Stimulated activated CD4-positive, alpha-beta T cell treated with anti-CD3 and anti-CD28 coated beads, TNF-alpha, amount 100 ng/mL, for 48 hours (primary cell): Measurements from ENCODE around the gene KRTAP10-1.

ENCODE experiments used
- DNase-seq, 3 donors: peaks; one replicate each; pipeline ENCODE4 v3.0.0-alpha.2; 2020; ENCODE audit warnings: low read depth in 3 of 3

The KRTAP10-1 gene

GRCh38 chr21:44528634-44528995 lies 11.4 kb downstream of the KRTAP10-1 start:
- no peak for DNase-seq

GRCh38 chr21:44527983-44528633 lies 11.9 kb downstream of the KRTAP10-1 start:
- no peak for DNase-seq

GRCh38 chr21:44527156-44527982 lies 12.6 kb downstream of the KRTAP10-1 start:
- DNase-seq, result no peak

DNA sequence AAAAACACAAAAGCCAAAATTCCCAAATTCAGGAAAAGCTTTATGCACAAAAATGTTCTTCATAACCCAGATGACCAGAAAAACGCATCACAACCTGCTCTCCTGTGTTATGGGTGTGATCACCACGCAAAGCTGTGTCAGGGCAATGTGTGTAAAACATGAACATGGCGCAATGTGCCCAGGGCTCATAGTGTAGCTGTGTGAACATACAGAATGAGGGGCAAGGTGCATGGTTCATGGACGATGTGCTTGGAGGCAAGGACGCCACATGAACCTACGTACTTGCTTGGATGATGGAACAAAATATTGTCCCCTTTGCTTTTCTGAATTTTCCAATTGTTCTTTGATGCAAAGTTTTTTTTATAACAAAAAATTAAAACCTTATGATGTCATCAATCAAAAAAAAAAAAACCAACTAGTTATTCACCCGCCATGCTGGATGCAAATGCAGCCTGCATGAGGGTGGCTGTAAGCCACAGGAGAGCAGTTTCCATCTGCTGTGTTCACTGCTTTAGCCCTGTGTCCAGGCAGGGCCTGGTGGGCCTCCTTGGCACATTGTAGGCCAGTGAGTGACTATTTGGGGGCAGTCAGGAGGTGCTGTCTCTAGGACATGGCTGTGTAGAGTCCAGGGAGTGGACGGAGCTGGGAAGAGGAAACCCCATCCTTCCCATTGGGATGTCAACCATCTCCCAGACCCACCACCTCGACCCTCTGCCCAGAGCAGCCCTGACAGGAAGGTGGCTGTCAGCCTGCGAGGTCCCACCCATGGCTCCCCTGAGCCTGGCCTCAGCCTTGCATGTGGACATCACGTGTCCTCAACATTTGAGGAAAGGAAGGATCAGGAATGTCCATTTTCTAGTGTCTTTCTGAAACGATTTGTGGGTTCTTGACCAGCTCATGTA lies 13.6 kb downstream of the KRTAP10-1 start:
- DNase-seq, result no peak

DNA sequence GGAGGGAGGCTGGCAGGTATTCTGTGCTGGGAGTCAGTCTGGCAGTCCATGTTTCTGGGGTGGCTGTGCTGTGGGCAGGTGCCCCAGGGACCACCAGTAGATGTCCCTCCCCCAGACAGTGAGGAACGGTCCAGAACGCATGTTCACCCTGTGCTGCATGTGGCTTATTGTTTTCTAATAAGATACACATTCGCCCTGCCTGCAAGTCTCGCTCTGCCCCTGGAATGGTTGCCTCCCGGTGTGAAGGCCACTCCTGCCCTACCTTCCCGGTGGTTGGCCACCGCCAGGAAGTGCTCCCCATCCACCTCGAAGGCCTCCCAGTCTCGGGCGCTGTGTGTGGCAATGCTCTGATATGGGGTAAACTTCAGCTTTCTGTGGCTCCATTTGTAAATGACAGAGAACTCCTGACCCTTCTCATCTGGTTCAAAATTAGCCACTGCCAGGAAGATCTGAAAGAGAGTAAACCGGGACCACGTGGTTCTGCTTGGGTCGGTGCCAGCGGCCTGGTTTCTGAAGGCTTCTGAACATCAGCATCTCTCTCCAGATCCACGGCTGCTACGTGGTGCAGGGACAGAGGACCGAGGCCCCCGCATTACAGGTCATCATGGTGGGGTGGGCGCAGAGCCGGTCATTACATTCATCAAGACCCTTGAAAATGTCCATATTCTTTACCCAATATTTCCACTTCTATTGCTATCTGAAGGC lies 14.5 kb downstream of the KRTAP10-1 start:
- no peak for DNase-seq

DNA sequence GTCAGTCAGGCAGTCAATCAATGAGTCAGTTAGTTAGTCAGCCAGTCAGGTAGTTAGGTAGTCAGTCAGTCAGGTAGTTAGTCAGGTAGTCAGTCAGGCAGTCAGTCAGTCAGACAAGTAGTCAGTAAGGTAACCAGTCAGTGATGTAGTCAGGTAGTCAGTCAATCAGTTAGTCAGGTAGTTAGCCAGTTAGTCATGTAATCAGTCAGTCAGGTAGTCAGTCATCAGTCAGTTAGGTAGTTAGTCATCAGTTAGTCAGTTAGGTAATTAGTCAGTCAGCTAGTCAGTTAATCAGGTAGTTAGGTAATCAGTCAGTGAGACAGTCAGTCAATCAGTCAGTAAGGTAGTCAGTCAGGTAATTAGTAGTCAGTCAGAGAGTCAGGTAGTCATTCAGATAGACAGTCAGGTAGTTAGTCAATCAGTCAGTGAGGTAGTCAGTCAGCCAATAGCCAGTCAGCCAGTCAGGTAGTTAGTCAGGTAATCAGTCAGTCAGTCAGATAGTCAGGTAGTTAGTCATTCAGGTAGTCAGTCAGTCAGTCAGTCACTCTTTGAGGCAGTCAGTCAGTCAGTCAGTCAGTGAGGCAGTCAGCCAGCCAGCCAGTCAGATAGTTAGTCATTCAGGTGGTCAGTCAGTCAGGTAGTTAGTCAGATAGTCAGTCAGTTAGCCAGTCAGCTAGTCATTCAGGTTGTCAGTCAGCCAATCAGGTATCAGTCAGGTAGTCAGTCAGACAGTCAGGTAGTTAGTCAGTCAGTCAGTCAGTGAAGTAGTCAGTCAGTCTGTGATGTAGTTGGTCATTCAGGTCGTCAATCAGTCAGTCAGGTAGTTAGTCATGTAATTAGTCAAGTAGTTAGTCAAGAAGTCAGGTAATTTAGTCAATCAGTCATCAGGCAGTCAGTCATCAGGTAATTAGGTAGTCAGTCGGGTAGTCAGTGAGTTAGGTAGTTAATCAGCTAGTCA lies 15.3 kb downstream of the KRTAP10-1 start:
- no peak for DNase-seq

DNA sequence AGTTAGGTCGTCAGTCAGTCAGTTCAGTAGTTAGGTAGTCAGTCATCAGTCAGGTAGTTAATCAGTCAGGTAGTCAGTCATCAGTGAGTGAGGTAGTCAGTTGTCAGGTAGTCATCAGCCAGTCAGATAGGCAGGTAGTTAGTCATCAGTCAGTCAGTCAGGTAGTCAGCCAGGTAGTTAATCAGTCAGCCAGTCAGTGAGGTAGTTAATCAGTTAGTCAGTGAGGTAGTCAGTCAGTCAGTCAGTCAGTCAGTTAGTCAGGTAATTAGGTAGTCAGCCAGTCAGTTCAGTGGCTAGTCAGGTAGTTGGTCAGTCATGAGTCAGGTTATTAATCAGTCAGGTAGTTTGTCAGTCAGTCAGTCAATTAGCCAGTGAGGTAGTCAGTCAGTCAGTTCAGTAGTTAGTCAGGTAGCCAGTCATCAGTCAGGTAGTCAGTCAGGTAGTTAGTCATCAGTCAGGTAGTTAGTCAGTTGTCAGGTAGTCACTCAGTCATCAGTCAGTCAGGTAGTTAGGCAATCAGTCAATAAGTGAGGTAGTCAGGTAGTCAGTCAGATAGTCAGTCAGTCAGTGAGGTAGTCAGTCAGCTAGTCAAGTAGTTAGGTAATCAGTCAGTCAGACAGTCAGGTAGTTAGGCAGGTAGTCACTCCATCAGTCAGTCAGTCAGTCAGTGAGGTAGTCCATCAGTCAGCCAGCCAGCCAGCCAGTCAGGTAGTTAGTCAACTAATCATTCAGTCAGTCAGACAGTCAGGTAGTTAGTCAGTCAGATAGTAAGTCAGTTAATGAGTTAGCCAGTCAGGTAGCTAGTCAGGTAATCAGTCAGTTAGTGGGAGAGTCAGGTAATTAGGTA lies 16.2 kb downstream of the KRTAP10-1 start:
- DNase-seq, result no peak

- no peak for DNase-seq
Observed at GRCh38 chr21:44522753-44523204, 17.2 kb downstream of the KRTAP10-1 start.

DNA sequence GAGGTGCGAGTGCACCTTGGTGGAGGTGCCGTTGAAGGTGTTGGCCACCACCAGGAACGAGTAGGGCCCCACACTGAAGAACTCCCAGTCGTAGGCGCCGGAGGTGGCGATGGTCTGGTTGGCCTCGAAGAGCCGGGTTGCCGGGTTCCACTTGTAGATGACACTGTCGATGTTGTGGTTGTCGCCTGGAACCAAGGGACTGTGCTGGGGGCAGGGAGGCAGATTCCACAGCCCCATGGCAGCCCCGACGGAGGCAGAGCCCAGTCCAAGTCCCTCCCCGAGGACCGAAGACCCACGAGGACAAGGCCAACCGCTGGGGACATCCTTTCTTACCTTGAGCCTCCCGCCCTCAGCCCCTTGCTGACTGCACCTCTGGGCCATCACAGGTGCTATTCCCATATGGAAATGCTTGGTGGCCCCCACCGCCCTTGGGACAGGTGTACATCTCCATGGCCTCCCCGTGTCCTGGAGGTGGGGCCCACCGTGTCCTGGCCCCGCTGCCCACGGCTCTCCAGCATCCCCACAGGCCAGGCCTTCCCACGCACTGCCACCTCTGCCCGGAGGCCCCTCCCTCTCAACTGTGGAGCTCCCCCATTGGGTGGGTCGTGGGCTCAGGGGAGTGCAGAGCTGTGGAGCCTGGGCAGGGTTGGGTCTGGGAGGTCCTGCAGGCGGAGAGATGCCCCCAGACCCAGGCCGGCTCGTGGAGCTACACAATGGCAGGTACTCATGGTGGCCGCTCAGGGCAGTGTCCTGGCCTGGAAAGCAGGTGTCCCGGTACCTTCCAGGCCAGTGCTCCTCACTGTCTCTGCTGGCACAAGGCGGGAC lies 17.9 kb downstream of the KRTAP10-1 start:
- DNase-seq, result no peak

DNA sequence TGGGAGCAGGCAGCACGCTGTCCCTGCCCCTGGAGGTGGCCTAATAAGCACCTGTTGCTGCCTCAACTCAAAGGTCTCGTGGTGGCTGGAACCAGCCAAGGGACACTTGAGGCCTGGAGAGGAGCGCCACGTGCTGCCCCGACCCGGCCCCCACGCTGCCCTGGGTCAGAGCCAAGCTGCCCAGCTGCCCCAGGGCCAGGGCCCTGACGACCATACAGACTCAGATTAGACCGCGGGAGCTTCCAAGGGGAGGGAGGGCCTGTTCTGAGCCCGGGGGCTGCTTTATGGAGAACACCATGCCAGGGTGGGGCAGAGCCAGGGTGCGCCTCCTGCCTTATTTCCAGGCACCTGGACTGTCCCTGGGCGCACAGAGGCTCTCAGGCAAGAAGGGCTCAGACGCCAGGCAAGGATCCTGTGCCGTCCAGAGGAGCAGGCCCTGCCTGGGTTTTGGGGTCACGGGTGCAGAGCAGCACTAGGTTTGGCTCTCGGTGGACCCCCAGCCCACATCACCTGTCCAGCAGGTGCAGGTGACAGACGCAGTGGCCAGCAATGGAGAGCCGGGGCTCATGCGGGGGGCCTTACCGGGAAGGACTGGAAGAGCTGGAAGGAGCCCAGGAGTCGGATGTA lies 18.6 kb downstream of the KRTAP10-1 start:
- no peak for DNase-seq

- DNase-seq, result no peak
Observed at GRCh38 chr21:44520326-44521300, 19.4 kb downstream of the KRTAP10-1 start.

GRCh38 chr21:44519346-44520325 lies 20.4 kb downstream of the KRTAP10-1 start:
- DNase-seq, result no peak

DNA sequence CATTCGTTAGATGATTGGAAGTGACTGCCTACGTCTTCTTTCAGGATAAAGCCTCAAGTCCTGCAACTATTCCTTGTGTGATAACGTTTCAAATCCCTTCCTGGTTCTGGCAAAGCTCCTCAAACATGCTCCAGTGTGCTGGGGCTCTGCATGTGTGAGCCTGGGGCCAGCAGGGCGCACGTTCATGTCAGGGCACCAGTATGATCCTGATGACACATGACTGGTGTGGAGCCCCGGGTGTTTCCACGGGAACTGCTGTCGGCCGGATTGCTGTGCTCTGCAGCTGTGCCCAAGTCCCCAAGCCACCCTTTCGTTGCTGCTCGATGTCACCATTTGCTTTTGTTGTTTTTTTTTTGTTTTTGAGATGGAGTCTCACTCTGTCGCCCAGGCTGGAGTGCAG lies 21.3 kb downstream of the KRTAP10-1 start:
- no peak for DNase-seq

DNA sequence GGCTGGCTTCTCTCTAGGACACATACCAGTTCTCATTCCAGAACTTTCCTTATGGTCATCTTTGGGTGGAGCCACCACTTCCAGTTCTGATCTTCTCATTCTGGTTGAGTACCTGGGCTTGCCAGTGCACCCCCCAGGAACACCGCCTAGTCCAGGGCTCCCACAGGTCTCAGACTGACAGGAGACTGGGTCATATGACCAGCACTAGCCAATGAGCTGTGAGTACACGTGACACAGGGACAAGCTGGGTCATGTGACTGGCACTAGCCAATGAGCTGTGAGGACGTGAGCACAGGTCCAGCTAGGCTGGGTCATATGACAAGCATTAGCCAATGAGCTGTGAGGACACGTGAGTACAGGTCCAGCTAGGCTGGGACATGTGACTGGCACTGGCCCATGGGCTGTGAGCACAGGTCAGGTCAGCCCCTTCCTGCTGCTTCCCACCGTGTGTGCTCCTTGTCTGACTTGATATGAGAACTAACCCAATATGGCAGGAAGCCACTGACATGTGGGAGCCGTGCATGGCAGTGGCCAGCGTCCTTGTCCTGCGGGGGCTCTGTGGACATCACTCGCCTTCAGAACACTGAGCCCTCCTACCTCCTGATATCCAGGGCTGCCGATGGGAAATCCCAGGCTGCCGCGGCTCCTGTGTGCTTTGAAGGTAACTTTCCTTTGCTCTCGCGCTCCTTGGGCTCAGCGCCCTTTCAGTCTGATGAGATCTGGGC lies 22.7 kb downstream of the KRTAP10-1 start:
- DNase-seq, result peak in 2 of 3 donors; percentile 16 to 34

DNA sequence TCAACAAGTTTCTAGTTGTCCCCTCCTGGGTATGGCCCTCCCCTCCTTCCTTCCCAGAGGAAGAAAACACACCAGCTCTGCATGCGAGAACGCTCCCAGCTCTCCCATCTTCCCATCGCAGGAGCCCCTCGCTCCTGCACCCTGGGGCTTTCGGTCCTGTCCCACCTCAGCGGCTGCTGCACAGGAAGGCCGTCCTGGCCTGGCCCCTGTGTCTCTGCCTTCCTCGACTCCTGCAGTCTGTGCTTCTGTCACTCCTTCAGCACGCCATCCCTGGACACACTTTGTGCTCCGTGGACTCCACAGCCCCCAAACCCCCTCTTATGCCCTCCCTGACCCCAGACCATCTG lies 23.2 kb downstream of the KRTAP10-1 start:
- no peak for DNase-seq
